ENCODE results near the gene PTPRA. TPM values are rescaled to one million over a fixed set of nuclear protein-coding genes. Genes with fewer than 3 reads are reported as not detected.

Gene PTPRA
- total RNA-seq, result 26.7 and 45.3 TPM in 2 replicates

DNA sequence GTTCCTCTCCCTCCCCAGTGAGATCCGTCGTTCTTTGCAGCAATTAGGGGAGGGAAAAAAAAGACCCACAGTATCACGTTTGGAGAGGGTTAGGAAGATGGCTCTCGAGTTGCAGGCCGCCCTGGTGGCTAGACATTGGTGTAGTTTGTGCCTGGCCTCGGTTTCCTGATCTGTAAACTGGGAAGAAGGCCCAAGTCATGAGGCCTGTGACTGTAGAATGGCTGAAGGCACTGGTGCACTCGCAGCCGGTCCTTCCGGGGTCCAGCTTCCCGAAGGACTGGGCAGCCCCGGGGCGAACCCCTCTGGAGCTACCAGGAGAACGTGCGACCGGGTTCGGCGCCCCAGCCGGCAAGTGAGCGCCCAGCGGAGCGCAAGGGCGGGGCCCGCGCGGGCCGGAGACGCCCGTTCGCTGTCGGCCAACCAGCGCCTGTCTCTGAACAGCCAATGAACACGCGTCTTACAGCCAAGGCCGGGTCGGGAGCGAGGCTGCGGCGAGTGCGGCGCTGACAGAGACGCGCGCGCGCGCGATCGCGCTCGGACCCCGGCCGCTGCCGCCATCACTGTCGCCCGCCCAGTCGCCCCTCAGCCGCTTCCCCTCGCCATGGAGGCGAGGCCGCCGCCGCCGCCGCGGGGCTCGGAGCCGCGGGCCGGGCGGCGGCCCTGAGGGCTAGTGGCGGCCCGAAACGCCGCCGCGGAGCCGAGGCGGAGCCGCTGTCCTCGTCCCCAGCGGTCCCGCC lies at the start of gene PTPRA:
TSS of gene PTPRA (plus strand) at position 472 of the 737 bp plus-strand sequence. CDS start 90,797 bp downstream, outside the sequence.

DNA sequence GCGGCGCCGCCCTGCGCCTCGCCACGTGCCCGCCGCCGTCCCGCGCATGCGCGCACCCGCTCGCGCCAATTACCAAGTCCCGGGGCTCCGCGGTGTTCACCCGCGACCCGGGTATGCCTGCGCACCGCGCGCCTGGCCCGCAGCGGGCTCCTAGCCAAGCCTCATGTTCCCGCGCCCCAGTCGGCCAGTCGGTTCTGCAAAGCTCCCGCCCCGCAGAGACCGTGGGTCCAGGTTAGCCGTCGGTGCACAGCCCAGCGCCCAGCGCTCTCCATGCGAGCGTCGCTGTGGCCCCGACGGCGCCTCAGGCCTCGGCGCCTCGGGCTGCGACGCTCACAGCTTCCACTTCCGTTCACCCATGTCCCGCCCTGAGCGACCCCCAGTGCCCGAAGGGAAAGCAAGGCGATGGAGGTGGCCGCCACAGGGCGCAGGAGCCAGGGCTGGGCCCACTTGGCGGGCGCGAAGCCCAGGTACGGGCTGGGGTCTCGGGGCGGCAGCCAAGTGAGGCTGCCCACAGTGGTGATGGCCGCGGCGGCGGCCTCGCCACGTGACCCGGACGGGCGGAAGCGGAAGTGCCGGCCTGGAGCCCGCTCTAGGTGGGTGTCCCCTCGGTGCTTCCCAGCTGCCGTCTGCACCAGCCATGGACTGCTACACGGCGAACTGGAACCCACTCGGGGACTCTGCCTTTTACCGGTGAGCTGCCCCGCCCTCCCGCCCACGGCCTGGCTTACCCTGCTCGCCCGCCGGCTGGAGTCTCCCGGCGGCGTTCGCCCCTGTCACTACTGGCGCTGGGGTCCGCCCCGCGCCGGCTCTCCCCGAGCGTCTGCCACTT lies 32.9 kb upstream of the PTPRA start, which contains the start of the genes PCED1A and VPS16:
TSS of gene PCED1A (minus strand) at position 518 of the 829 bp plus-strand sequence. CDS start 743 bp downstream, outside the sequence.
TSS of gene VPS16 (plus strand) at position 608 of the 829 bp plus-strand sequence. CDS start at position 638, 30 bp downstream.

GRCh38 chr20:3043322-3043721 lies 170.0 kb downstream of the PTPRA start, which contains the start of gene GNRH2:
TSS of gene GNRH2 (plus strand) at chr20:3043622. CDS start at chr20:3044415, 793 bp downstream.

DNA sequence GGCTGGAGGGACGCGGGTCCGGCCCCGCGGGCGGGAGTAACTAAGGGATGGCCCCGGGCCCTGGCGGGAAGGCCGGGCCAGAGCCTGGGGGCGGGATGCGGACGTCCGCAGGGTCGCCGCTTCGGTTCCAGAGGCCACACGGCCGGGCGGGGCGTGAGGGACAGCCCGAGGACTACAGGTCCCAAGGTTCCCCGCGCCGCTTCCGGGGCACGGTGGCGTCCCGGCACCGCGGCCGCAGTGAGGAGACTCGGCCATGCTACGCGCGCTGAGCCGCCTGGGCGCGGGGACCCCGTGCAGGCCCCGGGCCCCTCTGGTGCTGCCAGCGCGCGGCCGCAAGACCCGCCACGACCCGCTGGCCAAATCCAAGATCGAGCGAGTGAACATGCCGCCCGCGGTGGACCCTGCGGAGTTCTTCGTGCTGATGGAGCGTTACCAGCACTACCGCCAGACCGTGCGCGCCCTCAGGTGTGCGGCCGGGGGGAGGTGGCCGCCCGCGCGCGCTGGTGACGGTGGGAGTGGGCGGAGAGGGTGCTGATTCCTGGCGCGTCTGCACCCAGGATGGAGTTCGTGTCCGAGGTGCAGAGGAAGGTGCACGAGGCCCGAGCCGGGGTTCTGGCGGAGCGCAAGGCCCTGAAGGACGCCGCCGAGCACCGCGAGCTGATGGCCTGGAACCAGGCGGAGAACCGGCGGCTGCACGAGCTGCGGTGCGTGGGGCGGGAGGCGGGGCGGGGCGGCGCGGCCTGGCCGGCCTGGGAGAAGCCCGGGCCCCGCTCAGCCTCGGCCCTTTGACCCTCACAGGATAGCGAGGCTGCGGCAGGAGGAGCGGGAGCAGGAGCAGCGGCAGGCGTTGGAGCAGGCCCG lies 172.8 kb downstream of the PTPRA start, which contains the start of gene MRPS26:
TSS of gene MRPS26 (plus strand) at position 237 of the 861 bp plus-strand sequence. CDS start at position 254, 17 bp downstream.

GRCh38 chr20:3071610-3072529 lies 198.6 kb downstream of the PTPRA start, which contains the start of gene OXT:
TSS of gene OXT (plus strand) at chr20:3071620. CDS start at chr20:3071656, 36 bp downstream.

GRCh38 chr20:3084283-3084985 lies 211.2 kb downstream of the PTPRA start, which contains the start of gene AVP:
TSS of gene AVP (minus strand) at chr20:3084724. CDS start at chr20:3084674, 50 bp downstream.

Other genes with a start within 250 kb of the PTPRA start
- 227 and 236 TPM in 2 replicates for gene NOP56, start 220.8 kb upstream of the PTPRA start, total RNA-seq
- 67.0 and 78.5 TPM in 2 replicates for gene IDH3B, start 209.3 kb upstream of the PTPRA start, total RNA-seq
- gene EBF4, start 180.7 kb upstream of the PTPRA start, total RNA-seq, result 1.0 and 2.6 TPM in 2 replicates
- not detected in 2 replicates for gene CPXM1, start 72.9 kb upstream of the PTPRA start, total RNA-seq
- not detected in 2 replicates for gene C20orf141, start 58.5 kb upstream of the PTPRA start, total RNA-seq
- not detected in 2 replicates for gene TMEM239, start 57.1 kb upstream of the PTPRA start, total RNA-seq
- gene PCED1A, start 32.8 kb upstream of the PTPRA start, total RNA-seq, result 15.0 and 16.9 TPM in 2 replicates
- 22.9 and 25.3 TPM in 2 replicates for gene VPS16, start 32.7 kb upstream of the PTPRA start, total RNA-seq
- gene GNRH2, start 170.1 kb downstream of the PTPRA start, total RNA-seq, result 0.14 TPM in 1 of 2 replicates, not detected in the other
- 46.5 and 72.8 TPM in 2 replicates for gene MRPS26, start 172.6 kb downstream of the PTPRA start, total RNA-seq
- gene OXT, start 198.1 kb downstream of the PTPRA start, total RNA-seq, result not detected in 2 replicates
- gene AVP, start 211.2 kb downstream of the PTPRA start, total RNA-seq, result not detected in 2 replicates

Measured in nasal cavity respiratory epithelium epithelial cell of viscerocranial mucosa (primary cell).